ENCODE data around the gene AP1M2.

Gene AP1M2

GRCh38 chr19:10587022-10587838 lies at the start of gene AP1M2:
Gene AP1M2, minus strand, starts transcription at chr19:10587312. Its CDS starts 81 bp downstream, at chr19:10587231.
- DNase-seq (ENCODE audit: low read depth, low spot score) = no peak

GRCh38 chr19:10636304-10636972 lies 49.3 kb upstream of the AP1M2 start:
- DNase-seq (ENCODE audit: low read depth, low spot score) = no peak

DNA sequence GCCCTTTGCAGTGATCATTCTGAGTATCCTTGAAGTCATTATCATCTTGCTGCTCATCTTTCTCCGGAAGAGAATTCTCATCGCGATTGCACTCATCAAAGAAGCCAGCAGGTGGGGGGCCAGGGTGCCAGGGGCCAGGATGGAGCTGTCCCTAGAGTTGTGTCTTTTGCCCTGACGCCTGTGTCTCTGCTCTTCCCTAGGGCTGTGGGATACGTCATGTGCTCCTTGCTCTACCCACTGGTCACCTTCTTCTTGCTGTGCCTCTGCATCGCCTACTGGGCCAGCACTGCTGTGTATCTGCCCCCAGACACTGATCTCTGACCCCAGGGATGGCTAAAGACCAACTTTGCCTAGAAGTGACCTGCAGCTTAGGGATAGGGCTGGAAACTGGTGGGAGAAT lies 47.9 kb upstream of the AP1M2 start:
- no peak for DNase-seq (ENCODE audit: low read depth, low spot score)

DNA sequence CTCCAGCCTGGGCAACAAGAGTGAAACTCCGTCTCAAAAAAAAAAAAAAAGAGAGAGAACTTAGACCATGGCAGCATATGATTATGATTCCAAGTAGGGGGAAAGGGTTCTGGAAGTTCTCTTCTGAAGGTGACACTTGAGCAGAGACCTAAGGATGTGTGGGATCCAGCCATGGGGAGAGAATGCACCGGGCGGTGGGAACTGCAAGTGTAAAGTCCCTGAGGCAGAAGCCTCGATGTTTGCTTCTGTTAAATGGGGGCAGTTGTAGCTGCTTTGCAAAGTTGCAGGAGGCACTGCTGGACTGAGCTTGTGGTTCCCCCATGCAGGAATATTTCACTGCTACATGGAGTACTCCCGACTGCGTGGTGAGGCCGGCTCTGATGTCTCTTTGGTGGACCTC lies 47.3 kb upstream of the AP1M2 start:
- DNase-seq (ENCODE audit: low read depth, low spot score) = no peak

GRCh38 chr19:10631874-10632273 lies 44.8 kb upstream of the AP1M2 start:
- no peak for DNase-seq (ENCODE audit: low read depth, low spot score)

DNA sequence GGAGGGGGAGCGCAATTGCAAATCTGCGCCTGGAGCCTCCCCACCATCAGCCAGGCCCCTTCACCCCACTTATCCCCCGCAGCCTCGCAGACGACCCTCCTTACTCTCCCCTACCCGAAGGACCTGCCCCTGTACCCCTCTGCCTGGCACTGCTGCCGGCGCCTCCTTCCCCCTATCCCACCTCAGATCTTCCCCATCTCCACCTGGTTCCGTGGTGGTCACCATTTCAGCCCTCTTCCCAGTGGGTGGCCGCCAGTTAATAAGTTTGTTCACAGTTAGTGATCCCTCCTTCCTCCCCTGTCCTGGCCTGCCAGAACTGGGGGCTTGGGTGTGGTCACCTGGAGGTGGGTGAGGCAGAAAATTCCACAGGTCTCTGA lies 38.6 kb upstream of the AP1M2 start:
- DNase-seq (ENCODE audit: low read depth, low spot score) = no peak

GRCh38 chr19:10625003-10625761 lies 38.1 kb upstream of the AP1M2 start, which contains the start of gene SLC44A2:
Gene SLC44A2, plus strand, starts transcription at chr19:10625553. Its CDS starts 81 bp downstream, at chr19:10625634.
- DNase-seq (ENCODE audit: low read depth, low spot score) = no peak

DNA sequence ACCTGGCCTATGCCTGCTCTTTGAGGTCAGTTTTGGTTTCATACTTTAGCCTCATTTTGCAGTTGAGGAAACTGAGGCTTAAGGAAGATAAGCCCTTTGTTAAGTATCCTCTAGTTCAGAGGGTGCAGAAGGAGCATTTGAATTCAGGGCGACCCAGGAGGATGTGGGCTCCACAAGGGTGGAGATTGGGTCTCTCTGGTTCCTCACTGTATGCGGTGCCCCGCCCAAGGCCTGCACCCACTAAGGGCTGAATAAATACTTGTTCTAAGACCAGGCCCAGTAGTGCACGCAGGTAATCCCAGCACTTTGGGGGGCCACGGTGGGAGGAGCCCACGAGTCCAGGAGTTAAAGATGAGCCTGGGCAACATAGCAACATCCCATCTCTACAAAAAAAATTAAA lies 37.5 kb upstream of the AP1M2 start:
- no peak for DNase-seq (ENCODE audit: low read depth, low spot score)

GRCh38 chr19:10621966-10622365 lies 34.9 kb upstream of the AP1M2 start:
- no peak for DNase-seq (ENCODE audit: low read depth, low spot score)

GRCh38 chr19:10620786-10621185 lies 33.7 kb upstream of the AP1M2 start:
- DNase-seq (ENCODE audit: low read depth, low spot score) = no peak

DNA sequence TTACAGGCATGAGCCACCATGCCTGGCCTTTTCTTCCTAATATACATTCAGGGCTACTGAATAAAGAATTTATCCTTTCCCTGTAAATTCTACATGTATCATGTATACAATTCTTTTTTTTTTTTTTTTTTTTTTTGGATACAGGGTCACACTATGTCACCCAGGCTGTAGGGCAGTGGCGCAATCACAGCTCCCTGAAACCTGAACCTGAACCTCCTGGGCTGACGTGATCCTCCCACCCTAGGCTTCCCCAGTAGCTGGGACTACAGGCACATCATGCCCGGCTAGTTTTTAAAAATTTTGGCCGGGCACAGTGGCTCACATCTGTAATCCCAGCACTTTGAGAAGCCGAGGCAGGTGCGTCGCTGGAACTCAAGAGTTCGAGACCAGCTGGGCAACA lies 31.7 kb upstream of the AP1M2 start:
- no peak for DNase-seq (ENCODE audit: low read depth, low spot score)

DNA sequence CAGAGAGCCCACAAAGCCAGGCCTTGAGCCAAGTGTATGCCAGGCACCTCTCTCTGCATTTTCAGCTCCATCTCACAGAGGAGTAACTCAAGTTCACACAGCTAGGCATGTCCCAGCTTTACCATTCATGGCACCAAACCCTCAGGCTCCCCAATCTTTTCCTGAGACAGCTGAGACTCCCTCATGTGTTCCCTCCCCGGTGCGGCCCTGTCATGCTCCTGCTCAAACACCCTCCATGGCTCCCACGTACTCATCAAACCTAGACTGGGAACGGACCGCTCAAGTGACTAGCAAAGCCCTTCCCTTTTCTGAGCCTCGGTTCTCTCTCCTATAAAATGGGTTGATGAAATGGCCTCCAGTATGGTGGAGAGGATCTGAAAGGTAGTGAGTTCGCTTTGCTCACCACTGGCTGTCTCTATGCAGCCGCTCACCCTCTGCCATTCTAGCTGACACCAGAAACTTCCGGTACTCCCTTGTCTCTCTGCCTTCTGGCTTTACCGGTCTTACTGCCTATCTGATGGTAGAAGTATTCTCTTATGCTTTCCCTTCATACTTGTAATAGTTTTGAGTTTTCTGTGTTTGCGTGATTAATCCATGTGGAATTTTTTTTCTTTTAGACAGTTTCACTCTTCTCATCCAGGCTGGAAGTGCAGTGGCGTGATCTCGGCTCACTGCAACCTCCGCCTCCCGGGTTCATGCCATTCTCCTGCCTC lies 30.5 kb upstream of the AP1M2 start:
- no peak for DNase-seq (ENCODE audit: low read depth, low spot score)

DNA sequence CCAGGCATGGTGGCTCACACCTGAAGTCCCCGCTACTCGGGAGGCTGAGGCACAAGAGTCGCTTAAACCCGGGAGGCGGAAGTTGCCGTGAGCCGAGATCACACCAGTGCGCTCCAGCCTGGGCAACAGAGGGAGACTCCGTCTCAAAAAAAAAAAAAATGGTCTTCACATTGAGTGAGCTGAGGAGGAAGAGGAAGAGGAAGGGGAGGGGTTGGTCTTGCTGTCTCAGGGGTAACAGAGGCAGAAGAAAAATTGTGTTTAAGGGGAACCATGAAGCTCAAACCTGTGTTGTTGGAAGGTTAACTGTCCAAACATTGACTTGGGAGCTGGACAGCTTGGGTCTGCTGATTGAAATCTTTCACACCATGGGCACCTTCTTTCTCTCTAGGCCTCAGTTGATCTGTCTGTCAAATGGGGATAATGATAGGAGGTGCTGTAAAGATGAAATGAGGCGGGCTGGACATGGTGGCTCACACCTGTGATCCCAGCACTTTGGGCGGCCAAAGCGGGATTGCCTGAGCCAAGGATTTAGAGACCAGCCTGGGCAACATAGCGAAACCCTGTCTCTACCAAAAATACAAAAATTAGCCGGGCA lies 28.4 kb upstream of the AP1M2 start:
- DNase-seq (ENCODE audit: low read depth, low spot score) = no peak

GRCh38 chr19:10612499-10613119 lies 25.5 kb upstream of the AP1M2 start:
- DNase-seq (ENCODE audit: low read depth, low spot score) = no peak

DNA sequence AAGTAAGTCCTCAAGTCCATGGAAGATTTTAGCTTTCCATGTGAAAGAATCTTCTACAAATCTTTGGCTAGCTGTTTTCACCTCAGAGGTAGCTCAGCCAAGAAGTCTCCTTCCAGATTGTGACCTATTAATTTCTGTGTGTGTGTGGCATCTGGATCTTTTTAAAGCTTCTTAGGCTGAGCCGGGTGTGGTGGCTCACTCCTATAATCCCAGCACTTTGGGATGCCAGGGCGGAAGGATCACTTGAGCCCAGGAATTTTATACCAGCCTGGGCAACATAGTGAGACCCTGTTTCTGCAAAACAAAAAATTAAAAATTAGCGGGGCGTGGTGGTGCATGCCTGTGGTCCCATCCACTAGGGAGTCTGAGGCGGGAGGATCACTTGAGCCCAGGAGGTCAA lies 24.8 kb upstream of the AP1M2 start:
- DNase-seq (ENCODE audit: low read depth, low spot score) = no peak

DNA sequence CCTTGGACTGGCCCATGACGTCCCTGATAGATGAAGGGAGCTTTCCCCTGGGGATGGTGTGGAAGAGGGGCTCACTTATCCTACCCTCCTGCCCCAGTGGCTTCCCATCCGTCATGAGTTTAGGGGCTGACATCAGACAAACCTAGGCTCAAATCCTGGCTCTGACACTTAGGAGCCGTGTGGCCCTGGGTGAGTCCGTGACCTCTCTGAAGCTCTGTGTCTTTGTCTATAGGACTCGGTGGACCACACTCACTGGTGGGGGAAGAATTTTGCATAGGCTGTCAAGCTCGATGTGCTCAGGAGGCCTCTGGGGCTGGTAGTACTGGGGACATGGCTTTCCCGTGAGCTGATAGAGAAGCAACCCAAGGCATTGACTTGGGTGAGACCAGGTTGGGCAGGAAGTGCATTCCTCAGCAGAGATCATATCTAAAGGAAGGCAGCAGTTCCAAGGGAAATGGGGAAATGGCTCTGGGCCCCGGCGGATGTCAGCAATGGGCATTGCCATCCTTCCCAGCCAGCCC lies 17.4 kb upstream of the AP1M2 start:
- DNase-seq (ENCODE audit: low read depth, low spot score) = no peak

GRCh38 chr19:10603873-10604459 lies 16.9 kb upstream of the AP1M2 start:
- no peak for DNase-seq (ENCODE audit: low read depth, low spot score)

- peak; percentile 66 for DNase-seq (ENCODE audit: low read depth, low spot score)
Measured at GRCh38 chr19:10603084-10603872, 16.2 kb upstream of the AP1M2 start.

GRCh38 chr19:10602330-10603083 lies 15.4 kb upstream of the AP1M2 start:
- DNase-seq (ENCODE audit: low read depth, low spot score) = peak; percentile 80
